ENCODE data around the gene LRP1B. TPM values are rescaled to one million over a fixed set of nuclear protein-coding genes. Genes with fewer than 3 reads are reported as not detected.

LRP1B gene
- total RNA-seq, 6 experiments from 2014 or later = 0.06 to 1.7 (median 0.15) TPM; not detected in 1

- TF ChIP-seq CTCF (IDR thresholded peaks at IDR 0.05) (no peak), POLR2A (IDR thresholded peaks at IDR 0.05) (no peak)
- Histone ChIP-seq H3K9me3 (no peaks in the 10 kb centered on the region), H3K4me3 (no peak overlapping the region), H3K36me3 (no peaks in the 10 kb centered on the region), H3K27ac (no peak overlapping the region), H3K4me1 (no peaks in the 10 kb centered on the region), H3K27me3 (no peaks in the 10 kb centered on the region)
- ATAC-seq (no peak), DNase-seq (no peak)
- WGBS (ENCODE audit: insufficient coverage, low coverage, low lambda C conversion rate, missing lambda C conversion rate) = 58% methylated on average over 1 of the region's 1 CpG
- intact Hi-C loops (cut with DNase I) = no loop called here
Measured at GRCh38 chr2:141438536-141438935, 692.3 kb downstream of the LRP1B start.

- Histone ChIP-seq H3K27ac (no peak overlapping the region), H3K36me3 (no peaks in the 10 kb centered on the region), H3K4me3 (no peak overlapping the region), H3K27me3 (no peaks in the 10 kb centered on the region), H3K9me3 (no peaks in the 10 kb centered on the region), H3K4me1 (no peaks in the 10 kb centered on the region)
- DNase-seq (no peak), ATAC-seq (no peak)
- WGBS (ENCODE audit: insufficient coverage, low coverage, low lambda C conversion rate, missing lambda C conversion rate) = 53% methylated on average over 1 of the region's 1 CpG
- intact Hi-C loops (cut with DNase I) = no loop called here
- no peak for TF ChIP-seq POLR2A (IDR thresholded peaks at IDR 0.05)
- no peak for TF ChIP-seq CTCF (IDR thresholded peaks at IDR 0.05)
Measured at GRCh38 chr2:141437521-141437920, 693.3 kb downstream of the LRP1B start.

- Histone ChIP-seq H3K27me3 (no peaks in the 10 kb centered on the region), H3K9me3 (no peaks in the 10 kb centered on the region), H3K4me1 (no peaks in the 10 kb centered on the region), H3K36me3 (no peaks in the 10 kb centered on the region), H3K27ac (no peak overlapping the region), H3K4me3 (no peak overlapping the region)
- ATAC-seq (no peak), DNase-seq (no peak)
- intact Hi-C loops (cut with DNase I) = no loop called here
- TF ChIP-seq POLR2A (IDR thresholded peaks at IDR 0.05) = no peak
Measured at GRCh38 chr2:141423124-141423523, 707.7 kb downstream of the LRP1B start.

GRCh38 chr2:141417246-141417797, 713.5 kb downstream of the LRP1B start:
- Histone ChIP-seq H3K36me3 (no peaks in the 10 kb centered on the region), H3K27ac (no peak overlapping the region), H3K9me3 (no peaks in the 10 kb centered on the region), H3K27me3 (no peaks in the 10 kb centered on the region), H3K4me3 (no peak overlapping the region), H3K4me1 (no peaks in the 10 kb centered on the region)
- DNase-seq (no peak), ATAC-seq (no peak)
- intact Hi-C loops (cut with DNase I) = no loop called here
- no peak for TF ChIP-seq POLR2A (IDR thresholded peaks at IDR 0.05)
- no peak for TF ChIP-seq CTCF (IDR thresholded peaks at IDR 0.05)
- 73% methylated on average over 1 of the region's 1 CpG for whole genome bisulfite sequencing (ENCODE audit: insufficient coverage, low coverage, low lambda C conversion rate, missing lambda C conversion rate)

- Histone ChIP-seq H3K27me3 (no peaks in the 10 kb centered on the region), H3K36me3 (no peaks in the 10 kb centered on the region), H3K4me1 (no peaks in the 10 kb centered on the region), H3K4me3 (no peak overlapping the region), H3K9me3 (no peaks in the 10 kb centered on the region), H3K27ac (no peak overlapping the region)
- intact Hi-C loops (cut with DNase I) = no loop called here
- DNase-seq = no peak
- no peak for TF ChIP-seq CTCF (IDR thresholded peaks at IDR 0.05)
- TF ChIP-seq POLR2A (IDR thresholded peaks at IDR 0.05) = no peak
- no peak for ATAC-seq
- WGBS (ENCODE audit: insufficient coverage, low coverage, low lambda C conversion rate, missing lambda C conversion rate) = 69% methylated on average over 2 of the region's 2 CpGs
Measured at GRCh38 chr2:141411419-141411818, 719.4 kb downstream of the LRP1B start.

Data from right lobe of liver (tissue), 6 donors.